GM12872 (cell line): ENCODE measurements around the gene RNF141.

Experiments
- CTCF ChIP-seq: IDR thresholded peaks from 3 replicates; pipeline ENCODE4 v1.5.1; 2011; ENCODE audit warnings: low read depth, mild to moderate bottlenecking, low read length, moderate library complexity; ENCODE audit not compliant: insufficient read depth

Gene RNF141

GRCh38 chr11:10544491-10545465, 3.8 kb upstream of the RNF141 start:
- TF ChIP-seq CTCF: no peak

- no peak for TF ChIP-seq CTCF
These were observed 2.8 kb upstream of the RNF141 start for GRCh38 chr11:10543782-10544181.

- no peak for TF ChIP-seq CTCF
These were observed 1.8 kb upstream of the RNF141 start for GRCh38 chr11:10542776-10543175.

GRCh38 chr11:10541561-10541930, 559 bp upstream of the RNF141 start:
- TF ChIP-seq CTCF: no peak

GRCh38 chr11:10540546-10540914, 457 bp downstream of the RNF141 start:
- TF ChIP-seq CTCF: no peak

- no peak for TF ChIP-seq CTCF
These were observed 1.6 kb downstream of the RNF141 start for GRCh38 chr11:10539339-10539738.

GRCh38 chr11:10538924-10539323, 2.1 kb downstream of the RNF141 start:
- TF ChIP-seq CTCF: no peak
